T-cell (primary cell): ENCODE measurements around the gene LHFPL3. TPM values are rescaled to one million over a fixed set of nuclear protein-coding genes. Genes with fewer than 3 reads are reported as not detected.

Source experiments
- ATAC-seq, 4 experiments: fragments of 200-7000 bp in 3 of 4; fragments of 150-1000 bp in 1 of 4; cut with Tn5 transposase; replicated peaks in 1 of 4; 1 replicate in 3 of 4; 2 replicates in 1 of 4; pipeline ENCODE4 v1.10.0; 2021; ENCODE audit warnings: moderate library complexity in 3 of 4, mild to moderate bottlenecking in 2 of 4, moderate number of reproducible peaks in 1 of 4
- CTCF ChIA-PET, 2 donors: fragments of 300-600 bp; sonication (Branson Sonifier 250); formaldehyde crosslinking; loops; one replicate each; lab custom pipeline; 2022; ENCODE audit warnings: antibody characterized with exemption in 2 of 2; lab: Charles Lee
- POLR2A ChIA-PET, 2 donors: fragments of 300-600 bp; sonication (Branson Sonifier 250); formaldehyde crosslinking; loops; one replicate each; lab custom pipeline; 2022; ENCODE audit warnings: antibody characterized with exemption in 2 of 2; lab: Charles Lee
- DNase-seq, 35 experiments: peaks; one replicate each; pipeline versions ENCODE4 v3.0.0 to v3.0.0-alpha.2; 2013 to 2023
- H3K27ac ChIP-seq: one replicate; pipeline ENCODE4 v1.5.1; 2013; ENCODE audit warnings: low read length
- H3K27me3 ChIP-seq, 2 experiments: replicated peaks in 1 of 2; 1 replicate in 1 of 2; 2 replicates in 1 of 2; pipeline versions ENCODE4 v1.6.1 to v1.7.0; 2013; ENCODE audit warnings: low read length in 1 of 2, mixed read lengths in 1 of 2; ENCODE audit not compliant: control insufficient read depth in 2 of 2, insufficient read depth in 2 of 2; ENCODE audit errors: extremely low read depth in 1 of 2
- H3K36me3 ChIP-seq, 2 donors: 1 replicate in 1 of 2; 2 replicates in 1 of 2; pipeline versions ENCODE4 v1.6.1 to v1.7.0; 2013; ENCODE audit warnings: low read length in 1 of 2; ENCODE audit not compliant: control insufficient read depth in 2 of 2, insufficient read depth in 1 of 2; ENCODE audit errors: extremely low read depth in 1 of 2
- H3K4me1 ChIP-seq, 2 experiments: 1 replicate in 1 of 2; 2 replicates in 1 of 2; pipeline versions ENCODE4 v1.6.1 to v1.7.0; 2013; ENCODE audit warnings: low read length in 2 of 2, mixed read lengths in 1 of 2; ENCODE audit not compliant: insufficient read depth in 2 of 2, control insufficient read depth in 1 of 2; ENCODE audit errors: extremely low read depth in 1 of 2
- H3K4me3 ChIP-seq, 2 donors: 1 replicate in 1 of 2; 2 replicates in 1 of 2; pipeline versions ENCODE4 v1.5.1 to v1.7.0; 2013; ENCODE audit warnings: mild to moderate bottlenecking in 2 of 2, low read length in 1 of 2, moderate library complexity in 1 of 2; ENCODE audit not compliant: control insufficient read depth in 1 of 2; ENCODE audit errors: extremely low read depth in 1 of 2
- H3K9me3 ChIP-seq: 2 replicates; pipeline ENCODE4 v1.7.0; 2013
- H3K27ac Mint-ChIP-seq, 2 donors: one replicate each; pipeline ENCODE4 v1.8.0; 2020 to 2021; ENCODE audit warnings: mild to moderate bottlenecking in 2 of 2, mixed read lengths in 2 of 2
- H3K27me3 Mint-ChIP-seq, 2 donors: one replicate each; pipeline ENCODE4 v1.8.0; 2021 to 2022; ENCODE audit warnings: mixed read lengths in 2 of 2
- H3K36me3 Mint-ChIP-seq: one replicate; pipeline ENCODE4 v1.8.0; 2021; ENCODE audit warnings: mixed read lengths
- H3K4me1 Mint-ChIP-seq, 3 donors: one replicate each; pipeline ENCODE4 v1.8.0; 2020 to 2022; ENCODE audit warnings: mixed read lengths in 3 of 3, mild to moderate bottlenecking in 1 of 3
- H3K4me3 Mint-ChIP-seq, 3 donors: one replicate each; pipeline ENCODE4 v1.8.0; 2020 to 2022; ENCODE audit warnings: mild to moderate bottlenecking in 3 of 3, mixed read lengths in 3 of 3, moderate library complexity in 3 of 3
- H3K9me3 Mint-ChIP-seq, 3 donors: one replicate each; pipeline ENCODE4 v1.8.0; 2020 to 2022; ENCODE audit warnings: mixed read lengths in 3 of 3
- WGBS: methylation state at CpG from one replicate; pipeline ENCODE4 v1.1.5; 2013; ENCODE audit warnings: missing lambda C conversion rate; ENCODE audit not compliant: insufficient coverage; 5-methylcytosine and 5-hydroxymethylcytosine counted together
- total RNA-seq, 35 experiments: library from RNA in 6 of 35; stranded (reverse) in 6 of 35; fragments of 120-200 nt in 1 of 35; gene quantifications; one replicate each; pipeline versions ENCODE4 v1.2.1 to v1.2.4 and lab custom pipeline; 2013 to 2026

LHFPL3 gene
- total RNA-seq, 5 donors from 2014 or later (not counting 1 experiment from before 2014, with no cell fraction given), result not detected

DNA sequence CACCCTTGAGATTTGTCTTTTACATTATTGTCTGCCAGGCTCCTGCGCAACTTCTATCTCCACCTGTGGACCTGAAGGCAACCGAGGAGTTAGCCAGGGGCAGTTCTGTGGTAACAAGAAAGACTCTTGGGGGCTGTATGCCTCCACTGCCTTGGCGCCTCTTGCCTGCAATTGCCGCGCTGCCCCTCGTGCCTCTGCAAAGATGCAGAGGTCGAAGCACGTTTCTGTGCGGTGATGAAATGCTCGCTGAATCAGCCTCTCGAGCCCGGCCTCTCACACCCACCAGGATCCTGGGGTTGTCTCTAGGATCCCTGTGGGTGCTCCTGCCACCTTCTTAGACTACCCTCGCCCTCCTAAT lies 486 bp upstream of the LHFPL3 start:
- Histone ChIP-seq H3K27me3 (peaks cover 19 to 21% of the 10 kb centered on the region in 2 experiments), H3K4me3 (no peak overlapping the region), H3K9me3 (no peaks in the 10 kb centered on the region), H3K36me3 (no peaks in the 10 kb centered on the region), H3K4me1 (peaks cover 0 to 6% of the 10 kb centered on the region in 2 experiments), H3K27ac (no peak overlapping the region)
- DNase-seq (no peak), ATAC-seq (no peak)
- Mint-ChIP-seq H3K36me3 (no peaks in the 10 kb centered on the region), H3K4me3 (peak overlapping the region in 1 of 3 donors; percentile 13), H3K4me1 (peaks cover 10 to 15% (median 10%) of the 10 kb centered on the region in 3 donors), H3K27me3 (peaks cover 47 to 49% of the 10 kb centered on the region in 2 donors), H3K9me3 (no peaks in the 10 kb centered on the region), H3K27ac (no peak overlapping the region)
- CTCF ChIA-PET, result no interaction called here
- WGBS, result 13% methylated on average over 13 of the region's 13 CpGs
- POLR2A ChIA-PET, result no interaction called here

DNA sequence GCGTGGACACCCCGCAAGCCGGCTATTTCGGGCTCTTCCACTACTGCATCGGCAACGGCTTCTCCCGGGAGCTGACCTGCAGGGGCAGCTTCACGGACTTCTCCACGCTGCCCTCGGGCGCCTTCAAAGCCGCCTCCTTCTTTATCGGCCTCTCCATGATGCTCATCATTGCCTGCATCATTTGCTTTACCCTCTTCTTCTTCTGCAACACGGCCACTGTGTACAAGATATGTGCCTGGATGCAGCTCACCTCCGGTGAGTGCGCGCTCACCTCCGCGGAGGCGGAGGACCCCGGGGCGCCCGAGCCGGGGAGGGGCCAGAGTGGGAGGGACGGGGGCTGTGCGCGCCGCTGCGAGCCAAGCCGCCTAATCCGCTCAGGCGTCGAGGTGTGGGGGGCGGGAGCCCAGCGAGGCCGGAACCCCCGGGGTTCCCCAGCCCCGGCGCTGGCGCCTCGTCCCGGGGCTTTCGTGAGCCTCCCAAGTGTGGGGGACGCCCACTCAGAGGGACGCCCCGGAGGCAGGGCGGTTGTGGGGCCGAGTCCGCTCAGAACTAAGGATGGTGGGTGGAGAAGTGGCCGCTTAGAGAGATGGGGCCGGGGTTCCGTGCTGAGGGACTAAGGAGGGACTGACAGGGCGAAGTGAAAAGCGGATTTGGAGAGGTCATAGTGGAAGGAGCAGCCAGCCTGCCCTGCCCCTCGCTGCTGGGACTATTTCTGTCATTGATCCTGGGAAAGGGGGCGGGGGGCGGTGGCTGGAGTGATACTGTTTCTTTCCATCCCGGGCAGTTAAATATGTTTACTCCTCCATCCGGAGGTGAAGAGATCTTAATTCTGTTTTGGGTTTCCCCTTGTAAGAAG lies 795 bp downstream of the LHFPL3 start:
- Histone ChIP-seq H3K27me3 (peaks cover 19 to 21% of the 10 kb centered on the region in 2 experiments), H3K4me3 (no peak overlapping the region), H3K27ac (no peak overlapping the region), H3K4me1 (peaks cover 0 to 6% of the 10 kb centered on the region in 2 experiments), H3K9me3 (no peaks in the 10 kb centered on the region), H3K36me3 (no peaks in the 10 kb centered on the region)
- Mint-ChIP-seq H3K4me3 (peak overlapping the region in 2 of 3 donors; percentile 19 to 49), H3K9me3 (no peaks in the 10 kb centered on the region), H3K27ac (no peak overlapping the region), H3K4me1 (peaks cover 10 to 15% (median 10%) of the 10 kb centered on the region in 3 donors), H3K27me3 (peaks cover 52 to 57% of the 10 kb centered on the region in 2 donors), H3K36me3 (no peaks in the 10 kb centered on the region)
- DNase-seq (no peak), ATAC-seq (peak in 1 of 4 experiments; percentile 15)
- POLR2A ChIA-PET, result no interaction called here
- WGBS, result 6% methylated on average over 53 of the region's 59 CpGs
- CTCF ChIA-PET, result no interaction called here

DNA sequence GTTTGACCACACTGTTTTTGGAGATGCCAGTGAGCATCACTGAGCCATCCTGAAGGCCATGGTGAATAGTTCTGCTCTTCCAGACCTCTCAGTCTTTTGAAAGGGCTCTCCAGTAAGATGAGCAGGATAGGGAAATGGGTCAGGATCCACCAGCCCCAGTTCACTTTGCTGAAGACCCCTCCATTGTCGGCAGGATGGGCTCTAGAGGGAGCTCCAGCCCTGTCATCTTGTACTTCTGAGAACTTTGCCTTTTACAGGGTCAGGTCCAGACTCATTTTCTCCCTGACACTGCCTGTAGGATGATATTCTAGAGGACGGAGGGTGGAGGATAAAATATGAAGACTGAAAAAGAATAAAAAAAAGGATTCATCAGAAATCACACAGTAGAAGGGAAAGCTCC lies 13.1 kb downstream of the LHFPL3 start:
- H3K9me3 Mint-ChIP-seq, result peaks cover 0 to 1% (median 0%) of the 10 kb centered on the region in 3 donors
- no peak overlapping the region for H3K27ac Mint-ChIP-seq
- H3K27me3 ChIP-seq, result peaks cover 0 to 3% of the 10 kb centered on the region in 2 experiments
- no CpG with 5 or more reads among the region's 2 CpGs for WGBS
- DNase-seq (no peak), ATAC-seq (no peak)
- no peak overlapping the region for H3K4me3 Mint-ChIP-seq
- no peaks in the 10 kb centered on the region for H3K4me1 Mint-ChIP-seq
- ChIA-PET POLR2A (no interaction called here), CTCF (no interaction called here)
- H3K27ac ChIP-seq, result no peak overlapping the region
- no peaks in the 10 kb centered on the region for H3K36me3 Mint-ChIP-seq
- no peak overlapping the region for H3K4me3 ChIP-seq
- no peaks in the 10 kb centered on the region for H3K4me1 ChIP-seq
- H3K27me3 Mint-ChIP-seq, result peaks cover 2 to 4% of the 10 kb centered on the region in 2 donors
- no peaks in the 10 kb centered on the region for H3K36me3 ChIP-seq
- H3K9me3 ChIP-seq, result no peaks in the 10 kb centered on the region

DNA sequence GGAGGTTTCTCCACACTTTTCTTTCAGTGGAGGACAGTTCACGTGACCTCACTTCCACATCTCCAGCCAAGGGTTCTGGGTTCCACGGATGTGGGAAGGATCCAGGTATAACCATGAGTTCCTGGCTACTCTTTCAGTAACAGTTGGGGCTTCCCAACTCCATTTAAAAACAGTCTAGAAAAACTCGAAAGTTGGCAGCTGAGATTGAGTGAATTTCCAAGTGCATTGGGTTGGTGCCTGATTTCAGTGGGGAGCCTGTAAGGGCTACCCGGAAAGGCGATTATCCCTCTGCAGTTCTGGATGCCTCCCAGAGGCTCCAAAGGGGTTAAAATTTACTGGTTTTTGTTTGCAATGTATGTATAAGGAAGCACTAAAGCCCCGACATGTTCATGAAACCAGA lies 24.3 kb downstream of the LHFPL3 start:
- H3K9me3 ChIP-seq, result no peaks in the 10 kb centered on the region
- WGBS, result 40% methylated on average over 2 of the region's 6 CpGs
- H3K4me3 Mint-ChIP-seq, result no peak overlapping the region
- H3K27me3 ChIP-seq, result peaks cover 0 to 6% of the 10 kb centered on the region in 2 experiments
- ATAC-seq (no peak), DNase-seq (no peak)
- H3K27ac ChIP-seq, result no peak overlapping the region
- no peaks in the 10 kb centered on the region for H3K36me3 Mint-ChIP-seq
- no peak overlapping the region for H3K27ac Mint-ChIP-seq
- H3K4me3 ChIP-seq, result no peak overlapping the region
- peaks cover 2 to 7% of the 10 kb centered on the region in 2 donors for H3K27me3 Mint-ChIP-seq
- ChIA-PET CTCF (no interaction called here), POLR2A (no interaction called here)
- no peaks in the 10 kb centered on the region for H3K9me3 Mint-ChIP-seq
- H3K36me3 ChIP-seq, result no peaks in the 10 kb centered on the region
- no peaks in the 10 kb centered on the region for H3K4me1 Mint-ChIP-seq
- no peaks in the 10 kb centered on the region for H3K4me1 ChIP-seq

DNA sequence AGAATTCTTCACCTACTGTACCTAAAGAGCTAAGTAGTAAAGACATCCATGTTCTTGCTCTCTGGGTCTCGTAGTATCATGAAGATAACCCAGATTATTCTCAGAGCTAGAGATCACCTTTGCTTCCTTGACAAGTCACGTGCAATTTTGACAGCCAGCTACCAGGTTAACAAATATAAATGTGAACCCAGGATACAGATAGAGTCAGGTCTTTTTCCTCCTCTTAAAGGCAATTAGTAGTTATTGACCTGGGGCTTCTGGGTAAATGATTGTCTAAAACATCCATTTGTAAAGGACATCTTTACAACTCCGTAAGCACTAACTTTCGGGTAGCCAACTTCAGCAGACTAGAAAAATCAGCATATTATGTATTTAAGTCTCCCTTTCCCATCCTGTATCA lies 28.8 kb downstream of the LHFPL3 start:
- WGBS, result 40% methylated on average over 1 of the region's 4 CpGs
- H3K4me3 Mint-ChIP-seq, result no peak overlapping the region
- no peaks in the 10 kb centered on the region for H3K4me1 Mint-ChIP-seq
- Histone ChIP-seq H3K4me1 (no peaks in the 10 kb centered on the region), H3K27ac (no peak overlapping the region), H3K27me3 (peaks cover 0 to 4% of the 10 kb centered on the region in 2 experiments), H3K4me3 (no peak overlapping the region), H3K36me3 (no peaks in the 10 kb centered on the region), H3K9me3 (no peaks in the 10 kb centered on the region)
- no peak overlapping the region for H3K27ac Mint-ChIP-seq
- H3K9me3 Mint-ChIP-seq, result no peaks in the 10 kb centered on the region
- ATAC-seq (no peak), DNase-seq (no peak)
- no peaks in the 10 kb centered on the region for H3K36me3 Mint-ChIP-seq
- ChIA-PET CTCF (no interaction called here), POLR2A (no interaction called here)
- peaks cover 4 to 7% of the 10 kb centered on the region in 2 donors for H3K27me3 Mint-ChIP-seq

DNA sequence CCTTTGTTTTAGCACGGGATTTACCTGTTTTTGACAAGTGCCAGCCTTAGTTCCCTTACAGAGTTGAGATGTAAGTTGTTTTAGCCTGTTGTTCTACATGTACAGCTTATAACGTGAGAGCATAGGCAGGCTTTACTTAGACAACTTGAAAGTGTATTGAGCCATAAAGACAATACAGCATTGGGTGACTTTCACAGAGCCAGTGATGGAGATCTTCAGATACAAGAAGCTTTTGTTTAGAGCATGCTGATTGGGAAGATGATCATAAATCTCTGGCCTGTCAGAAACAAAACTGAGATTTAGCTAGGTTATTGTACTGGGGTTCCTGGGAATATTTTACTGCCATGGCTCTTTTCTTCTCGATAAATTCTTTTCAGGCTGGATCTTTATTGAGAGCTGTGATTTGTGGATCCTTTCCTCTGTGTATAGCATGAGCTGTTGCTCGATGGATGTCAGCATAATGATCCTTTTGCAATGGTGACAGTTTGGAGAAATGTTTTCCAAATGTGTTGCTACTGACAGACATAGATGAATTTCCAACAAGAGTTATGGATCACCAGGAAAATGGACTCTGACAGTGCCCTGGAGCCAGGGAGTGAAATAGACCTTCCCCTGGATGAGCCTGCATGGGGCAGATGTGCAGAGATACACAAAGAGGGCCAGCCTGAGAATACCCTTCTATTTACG lies 30.2 kb downstream of the LHFPL3 start:
- no peak overlapping the region for H3K27ac Mint-ChIP-seq
- H3K9me3 ChIP-seq, result no peaks in the 10 kb centered on the region
- no peak overlapping the region for H3K4me3 ChIP-seq
- no peak overlapping the region for H3K4me3 Mint-ChIP-seq
- no peaks in the 10 kb centered on the region for H3K36me3 ChIP-seq
- H3K4me1 Mint-ChIP-seq, result no peaks in the 10 kb centered on the region
- DNase-seq (no peak), ATAC-seq (no peak)
- H3K4me1 ChIP-seq, result no peaks in the 10 kb centered on the region
- H3K27me3 ChIP-seq, result peaks cover 0 to 4% of the 10 kb centered on the region in 2 experiments
- H3K27ac ChIP-seq, result no peak overlapping the region
- H3K9me3 Mint-ChIP-seq, result no peaks in the 10 kb centered on the region
- peaks cover 3 to 7% of the 10 kb centered on the region in 2 donors for H3K27me3 Mint-ChIP-seq
- H3K36me3 Mint-ChIP-seq, result no peaks in the 10 kb centered on the region
- WGBS, result 64% methylated on average over 3 of the region's 5 CpGs
- POLR2A ChIA-PET, result no interaction called here
- CTCF ChIA-PET, result no interaction called here
